ENCODE results near the gene SMARCAL1.

DNA sequence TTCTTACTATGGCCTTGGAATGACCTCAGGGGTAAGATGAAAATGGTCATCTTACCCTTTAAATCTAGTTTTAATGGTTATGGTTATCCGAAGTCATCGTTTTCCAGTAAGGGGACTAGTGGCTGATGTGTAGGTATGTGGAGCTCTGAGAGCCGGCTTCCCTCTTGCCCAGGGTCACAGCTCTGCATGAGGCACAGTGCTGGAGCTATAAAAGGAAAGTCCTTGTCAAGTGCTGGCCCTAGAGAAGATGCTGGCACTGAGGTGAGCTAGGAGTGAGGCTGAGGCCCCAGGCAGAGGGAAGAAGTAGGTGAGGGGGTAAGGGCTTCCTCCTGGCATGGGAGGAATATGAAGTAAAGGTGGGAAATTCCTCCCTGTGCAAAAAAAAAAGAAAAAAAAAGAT is 35.0 kb downstream of the SMARCAL1 start:
- TF ChIP-seq CTCF (IDR thresholded peaks at IDR 0.05), result no peak
- TF ChIP-seq POLR2A (IDR thresholded peaks at IDR 0.05), result no peak
- no peak for TF ChIP-seq POLR2AphosphoS5 (IDR thresholded peaks at IDR 0.05)
